ENCODE measurements around the gene PABPC1L.

PABPC1L gene

DNA sequence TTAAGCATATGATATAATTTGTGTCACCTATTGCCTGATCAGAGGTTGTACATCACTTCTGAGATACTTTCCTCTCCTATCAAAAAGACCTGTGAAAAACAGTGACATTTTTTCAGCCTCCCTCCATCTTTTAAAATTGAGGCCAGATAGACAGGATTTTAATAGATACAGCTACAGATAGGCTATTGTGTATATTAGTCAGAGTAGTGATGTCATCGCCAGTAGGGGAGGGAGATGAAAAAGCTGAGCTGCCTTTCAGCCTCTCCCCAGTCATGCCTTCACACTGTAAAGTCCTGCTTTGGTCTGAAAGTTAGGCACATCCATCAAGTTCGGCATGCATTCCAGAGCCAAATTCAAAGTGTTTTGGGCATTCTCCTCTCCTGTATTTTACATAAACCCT is 7.9 kb upstream of the PABPC1L start:
- DNase-seq, result no peak

DNA sequence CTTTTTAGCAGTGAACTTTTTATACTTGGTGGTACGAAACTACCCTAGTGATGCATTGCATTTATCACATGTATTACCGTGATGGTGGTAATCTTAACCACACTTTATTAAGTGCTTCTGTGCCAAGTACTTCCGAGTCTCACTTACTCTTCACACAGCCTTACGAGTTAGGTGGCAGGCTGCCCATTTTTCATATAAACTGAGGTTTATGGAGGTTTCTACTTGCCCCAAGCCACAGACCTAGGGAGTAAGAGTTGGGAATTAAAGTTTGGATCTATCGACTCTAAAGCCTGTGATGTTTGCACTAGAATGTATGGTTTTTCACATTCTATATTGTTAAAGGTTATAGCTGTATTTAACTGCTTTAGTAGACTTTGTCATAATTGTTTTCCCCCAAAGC is 5.5 kb upstream of the PABPC1L start:
- no peak for DNase-seq

DNA sequence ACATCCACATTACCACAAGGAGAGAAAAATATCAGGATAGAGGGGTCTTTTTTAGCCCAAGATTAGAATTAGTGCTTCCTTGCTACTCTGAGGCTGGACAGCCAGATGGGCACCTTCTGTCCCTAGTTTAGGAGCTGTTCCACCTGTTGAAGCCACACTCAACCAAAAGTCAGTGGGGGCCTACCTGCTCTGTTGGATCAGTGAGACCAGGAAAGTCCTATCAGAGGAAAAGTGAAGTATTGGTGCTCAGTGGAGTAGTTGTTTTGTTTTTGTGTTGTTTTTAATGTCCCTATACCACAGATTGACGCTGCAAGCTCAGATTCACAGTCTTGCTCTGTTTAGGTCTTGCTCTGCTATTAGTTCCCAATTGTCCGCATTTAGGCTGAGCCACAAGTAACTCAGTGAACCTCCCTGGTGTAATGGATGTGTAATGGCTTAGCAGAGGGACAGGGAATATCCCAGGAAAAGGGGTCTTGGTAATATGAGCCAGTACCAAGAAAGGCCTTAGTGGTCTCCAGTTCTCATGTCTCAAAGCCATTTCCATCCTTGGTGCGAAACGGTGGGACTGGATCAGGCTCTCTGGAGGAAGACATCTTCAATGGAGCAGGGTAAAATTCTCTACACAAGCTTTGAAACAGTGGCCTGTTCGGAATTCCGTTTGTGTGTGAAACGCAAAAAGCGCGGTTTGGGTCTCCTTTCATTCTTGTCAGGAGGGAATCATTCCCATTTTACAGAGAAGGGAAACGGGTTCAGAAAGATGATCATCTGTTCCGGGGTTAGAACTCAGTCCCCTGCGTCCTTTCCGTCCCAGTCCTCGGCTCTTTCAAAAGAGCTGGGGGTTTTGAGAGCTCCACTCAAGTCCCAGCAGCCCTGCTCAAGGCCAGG is 631 bp upstream of the PABPC1L start:
- DNase-seq, result no peak

DNA sequence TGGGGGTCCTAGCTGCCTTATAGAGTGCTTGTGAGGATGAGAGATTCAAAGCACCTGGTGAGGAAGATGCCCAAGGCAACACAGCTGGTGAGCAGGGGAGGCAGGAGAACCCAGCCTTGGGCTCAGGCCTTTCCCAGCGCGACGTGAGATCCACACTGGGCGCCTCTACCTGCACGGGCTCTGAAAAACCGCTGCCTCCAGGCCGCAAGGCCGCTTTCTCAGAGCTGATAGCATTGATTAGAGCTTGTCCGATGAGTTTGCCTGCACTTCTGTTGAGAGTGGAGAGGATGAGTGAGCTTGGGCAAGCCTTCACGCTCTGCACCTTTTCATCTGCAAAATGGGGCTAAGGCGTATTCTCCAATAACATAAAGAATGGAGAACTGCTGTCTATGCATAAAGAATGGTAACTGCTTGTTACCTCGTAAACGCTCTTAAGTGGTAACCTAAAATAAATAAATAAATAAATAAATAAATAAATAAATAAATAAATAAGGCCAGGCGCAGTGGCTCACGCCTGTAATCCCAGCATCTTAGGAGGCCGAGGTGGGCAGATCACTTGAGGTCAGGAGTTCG is 916 bp downstream of the PABPC1L start:
- DNase-seq, result no peak

DNA sequence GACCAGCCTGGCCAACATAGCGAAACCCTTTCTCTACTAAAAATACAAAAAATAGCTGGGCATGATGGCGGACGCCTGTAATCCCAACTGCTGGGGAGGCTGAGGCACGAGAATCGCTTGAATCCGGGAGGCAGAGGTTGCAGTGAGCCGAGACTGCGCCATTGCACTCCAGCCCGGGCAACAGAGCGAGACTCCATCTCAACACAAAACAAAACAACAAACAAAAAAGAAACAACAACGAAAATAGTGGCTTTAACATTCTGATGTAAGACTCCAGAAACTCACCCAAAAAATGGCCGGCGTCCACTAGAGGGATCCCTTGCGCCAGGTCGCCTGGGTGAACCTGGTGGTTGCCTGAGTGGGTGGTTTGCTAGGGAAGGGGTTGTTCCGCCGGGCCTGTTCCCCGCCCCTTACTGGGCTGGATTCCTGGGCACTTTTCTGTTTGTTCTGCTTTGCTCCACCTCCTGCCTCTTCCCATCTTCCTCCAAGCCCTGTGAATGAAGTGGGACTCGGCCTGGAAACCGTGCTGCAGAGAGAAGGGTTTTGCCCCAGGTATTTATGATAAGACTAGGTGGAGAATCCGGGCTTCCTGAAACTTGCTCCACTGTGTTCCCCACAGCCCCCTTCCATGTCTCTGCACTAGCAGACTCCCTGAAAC is 1.5 kb downstream of the PABPC1L start:
- DNase-seq, result no peak

DNA sequence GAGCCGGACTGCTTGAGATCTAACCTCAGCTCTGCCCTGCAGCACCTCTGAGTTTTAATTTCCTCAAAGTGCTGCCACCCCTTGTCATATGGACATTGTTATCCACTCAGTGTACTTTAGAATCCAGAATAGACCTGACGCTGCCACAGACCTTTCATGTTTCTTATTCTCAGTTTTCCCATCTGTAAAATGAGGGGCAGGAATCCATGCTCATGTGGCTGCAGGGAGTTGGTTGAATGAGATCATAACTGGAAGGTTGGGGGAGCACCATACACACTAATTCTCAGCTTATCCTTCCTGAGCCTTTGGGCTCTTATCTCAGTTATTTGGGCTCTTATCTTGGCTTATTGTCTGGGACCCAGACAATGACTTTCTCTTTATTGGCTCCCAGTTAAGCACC is 2.3 kb downstream of the PABPC1L start:
- no peak for DNase-seq

DNA sequence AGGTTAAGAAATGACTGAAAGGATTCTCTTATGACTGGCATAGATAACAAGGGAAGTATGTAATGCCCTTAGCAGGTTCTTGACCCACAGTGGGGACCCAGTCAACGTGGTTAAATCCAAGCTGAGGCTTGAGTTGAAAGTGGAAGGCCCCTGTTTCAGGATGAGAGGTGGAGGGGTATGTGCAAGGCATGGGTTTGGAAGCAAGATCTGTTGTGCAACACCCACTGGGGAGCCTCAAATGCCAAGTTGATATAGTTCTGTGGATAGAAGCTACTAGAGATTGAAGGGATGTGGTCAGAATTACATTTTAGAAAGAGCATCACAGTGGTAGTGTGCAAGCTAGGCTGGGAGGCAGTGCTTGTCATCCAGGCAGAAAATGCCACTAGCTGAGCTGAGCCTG is 5.1 kb downstream of the PABPC1L start:
- no peak for DNase-seq

DNA sequence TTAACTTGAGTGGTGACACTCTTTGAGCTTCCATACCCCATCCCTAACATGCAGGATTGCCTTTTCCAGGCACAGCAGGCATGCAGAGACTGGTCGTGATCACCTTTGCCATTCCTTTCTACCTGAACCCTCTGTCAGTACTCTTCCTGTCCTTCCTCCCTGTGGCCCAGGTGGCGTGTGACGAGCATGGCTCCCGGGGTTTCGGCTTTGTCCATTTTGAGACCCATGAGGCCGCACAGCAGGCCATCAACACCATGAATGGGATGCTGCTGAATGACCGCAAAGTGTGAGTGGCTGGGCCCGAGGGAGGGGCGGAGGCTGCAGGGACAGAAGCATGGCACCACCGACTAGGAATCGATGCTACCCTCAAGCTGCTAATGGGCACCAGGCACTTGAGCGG is 6.7 kb downstream of the PABPC1L start:
- no peak for DNase-seq

DNA sequence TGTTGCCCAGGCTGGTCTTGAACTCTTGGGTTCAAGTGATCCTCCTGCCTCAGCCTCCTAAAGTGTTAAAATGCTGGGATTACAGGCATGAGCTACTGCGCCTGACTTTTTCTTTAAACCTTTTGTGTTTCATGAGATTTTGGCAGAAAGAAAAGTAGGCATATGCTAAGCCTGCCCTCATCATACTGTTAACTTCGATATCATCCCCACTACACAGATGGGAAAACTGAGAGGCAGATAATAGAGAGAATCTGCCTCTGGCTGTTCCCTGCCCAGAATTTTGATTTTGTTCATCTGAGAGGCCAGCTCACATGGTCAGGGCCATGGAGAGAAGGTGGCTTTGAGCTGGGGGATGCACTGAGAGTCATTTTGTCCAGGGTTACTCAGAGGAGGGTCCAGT is 7.5 kb downstream of the PABPC1L start:
- no peak for DNase-seq

DNA sequence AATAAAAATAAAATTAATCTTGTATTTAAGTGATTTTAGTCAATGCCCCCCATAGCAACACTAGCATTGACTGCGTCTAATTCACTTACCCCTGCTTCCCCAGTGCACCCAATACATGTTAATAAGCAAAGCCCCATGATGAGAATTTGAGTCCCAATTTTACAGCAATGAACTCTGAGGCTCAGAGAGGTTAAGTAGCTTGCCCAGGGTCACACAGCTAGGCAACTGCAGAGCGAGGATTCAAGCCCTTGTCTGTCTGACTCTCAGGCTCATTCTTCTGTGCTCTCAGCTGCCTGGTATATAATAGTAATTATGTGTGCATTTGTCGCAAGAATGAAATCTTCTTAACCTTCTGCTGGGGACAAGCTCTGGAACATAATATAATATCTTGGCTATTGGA is 8.5 kb downstream of the PABPC1L start:
- no peak for DNase-seq

DNA sequence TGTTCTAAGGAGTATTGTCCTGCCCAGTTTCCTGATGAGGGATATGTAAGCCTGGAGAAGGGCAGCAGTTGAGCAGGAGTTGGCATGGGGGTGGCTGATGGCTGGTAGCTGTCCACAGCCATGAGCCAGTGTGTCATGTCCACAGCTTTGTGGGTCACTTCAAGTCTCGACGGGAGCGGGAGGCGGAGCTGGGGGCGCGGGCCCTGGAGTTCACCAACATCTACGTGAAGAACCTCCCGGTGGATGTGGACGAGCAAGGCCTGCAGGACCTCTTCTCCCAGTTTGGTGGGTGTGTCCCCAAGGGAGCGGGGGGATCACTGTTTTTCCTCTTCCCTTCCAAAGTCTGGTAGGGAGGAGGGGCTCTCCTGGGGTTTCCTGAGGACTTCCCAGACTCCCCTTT is 8.9 kb downstream of the PABPC1L start:
- no peak for DNase-seq

DNA sequence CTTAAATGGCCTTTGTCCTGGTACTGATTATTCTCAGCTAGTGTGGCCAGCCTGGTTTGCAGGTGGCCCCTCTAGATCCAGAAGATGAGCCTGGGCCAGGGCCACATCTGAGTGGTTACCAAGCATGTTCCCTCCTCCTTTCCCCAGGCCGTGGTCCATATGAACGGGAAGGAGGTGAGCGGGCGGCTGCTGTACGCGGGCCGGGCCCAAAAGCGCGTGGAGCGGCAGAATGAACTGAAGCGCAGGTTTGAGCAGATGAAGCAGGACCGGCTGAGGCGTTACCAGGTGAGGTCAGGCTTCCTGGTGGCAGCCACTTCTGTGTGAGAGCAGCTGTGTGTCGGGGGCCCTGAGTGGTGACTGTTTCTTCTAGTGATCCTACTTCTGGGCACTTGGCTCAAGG is 11.6 kb downstream of the PABPC1L start:
- no peak for DNase-seq

DNA sequence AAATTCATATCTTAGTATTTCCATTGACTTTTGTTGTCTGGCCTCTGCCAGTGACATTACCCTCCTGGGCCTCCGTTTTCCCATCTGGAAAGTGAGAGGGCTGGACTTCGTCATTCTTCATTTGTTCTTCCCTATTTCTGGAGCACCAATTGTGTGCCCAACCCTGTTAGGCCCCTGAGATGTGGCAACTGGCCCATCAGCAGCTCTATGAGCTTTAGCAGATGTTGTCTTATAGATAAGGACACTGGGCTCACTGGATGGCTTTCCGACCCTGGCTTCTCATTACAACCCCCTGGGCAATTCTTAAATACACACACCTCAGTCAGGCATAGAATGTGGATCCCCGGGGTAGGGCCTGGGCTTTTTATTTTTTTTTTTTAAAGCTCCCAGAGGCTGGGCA is 14.7 kb downstream of the PABPC1L start:
- DNase-seq, result no peak

DNA sequence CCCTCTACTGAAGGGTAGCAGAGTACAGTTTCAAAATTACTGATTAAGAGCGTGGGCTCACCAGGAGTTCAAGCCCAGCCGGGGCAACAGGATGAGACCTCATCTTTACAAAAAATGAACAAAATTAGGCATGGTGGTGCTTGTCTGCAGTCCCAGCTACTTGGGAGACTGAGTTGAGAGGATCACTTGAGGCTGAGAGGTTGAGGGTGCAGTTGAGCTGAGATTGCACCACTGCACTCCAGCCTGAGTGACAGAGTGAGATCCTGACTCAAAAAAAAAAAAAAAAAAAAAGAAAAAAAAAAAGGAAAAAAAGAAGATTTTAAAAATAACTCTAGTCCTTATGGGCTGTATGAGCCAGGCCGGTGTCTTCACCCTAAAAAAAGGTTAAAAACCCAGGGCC is 18.7 kb downstream of the PABPC1L start:
- no peak for DNase-seq

DNA sequence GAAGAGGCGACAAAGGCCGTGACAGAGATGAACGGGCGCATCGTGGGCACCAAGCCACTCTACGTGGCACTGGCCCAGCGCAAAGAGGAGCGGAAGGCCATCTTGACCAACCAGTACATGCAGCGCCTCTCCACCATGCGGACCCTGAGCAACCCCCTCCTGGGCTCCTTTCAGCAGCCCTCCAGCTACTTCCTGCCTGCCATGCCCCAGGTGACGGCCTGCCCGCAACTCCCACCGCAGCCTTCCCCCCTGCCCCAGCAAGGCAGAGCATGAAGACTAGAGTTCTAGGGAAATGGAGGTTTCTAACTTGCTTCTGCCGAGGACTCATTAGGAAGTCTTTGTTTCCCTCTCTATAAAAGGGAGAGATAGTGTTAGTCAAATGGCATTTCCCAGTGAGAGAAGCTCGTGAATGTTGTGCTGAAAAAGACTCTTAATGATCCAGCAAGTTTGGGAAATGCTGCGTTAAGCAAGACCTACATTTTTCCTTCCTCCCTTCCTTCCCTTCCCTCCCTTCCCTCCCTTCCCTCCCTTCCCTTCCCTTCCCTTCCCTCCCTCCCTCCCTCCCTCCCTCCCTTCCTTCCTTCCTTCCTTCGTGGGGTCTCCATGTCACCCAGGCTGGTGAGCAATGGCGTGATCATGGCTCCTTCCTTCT is 20.8 kb downstream of the PABPC1L start:
- no peak for DNase-seq

DNA sequence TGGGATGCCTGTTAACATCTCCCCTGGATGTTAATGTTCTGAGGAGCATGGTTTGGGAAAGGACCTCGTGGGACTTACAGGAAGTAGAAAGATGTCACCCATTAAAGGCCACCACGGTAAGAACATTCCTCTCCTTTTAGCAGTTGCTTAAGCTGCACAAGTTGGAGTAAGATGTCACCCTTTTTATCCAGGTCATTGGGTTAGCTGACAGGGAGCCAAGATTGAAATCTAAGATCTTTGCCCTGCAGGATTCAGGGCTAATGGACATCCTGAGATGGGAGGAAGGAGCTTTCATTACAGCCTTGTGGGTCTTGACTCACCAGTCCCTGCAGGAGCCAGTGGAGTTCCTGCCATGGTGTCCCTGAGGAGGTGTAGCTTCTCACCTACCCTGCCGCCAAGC is 22.1 kb downstream of the PABPC1L start:
- DNase-seq, result no peak

DNA sequence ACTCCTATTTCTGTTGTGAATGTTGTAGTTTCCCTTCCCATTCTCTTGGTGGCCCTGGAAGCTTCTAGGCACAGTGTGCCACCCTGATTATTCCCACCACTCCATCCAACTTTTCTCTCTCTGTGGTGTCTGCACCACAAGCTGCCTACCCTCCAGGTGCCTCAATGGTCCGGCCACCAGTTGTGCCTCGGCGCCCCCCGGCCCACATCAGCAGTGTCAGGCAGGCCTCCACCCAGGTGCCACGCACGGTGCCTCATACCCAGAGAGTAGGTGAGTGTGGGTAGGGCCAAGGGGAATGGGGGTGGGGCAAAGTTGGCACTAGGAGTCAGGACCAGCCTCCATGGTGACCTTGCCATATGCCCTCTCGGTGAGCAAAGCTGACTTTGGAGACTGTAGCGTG is 23.1 kb downstream of the PABPC1L start:
- no peak for DNase-seq

DNA sequence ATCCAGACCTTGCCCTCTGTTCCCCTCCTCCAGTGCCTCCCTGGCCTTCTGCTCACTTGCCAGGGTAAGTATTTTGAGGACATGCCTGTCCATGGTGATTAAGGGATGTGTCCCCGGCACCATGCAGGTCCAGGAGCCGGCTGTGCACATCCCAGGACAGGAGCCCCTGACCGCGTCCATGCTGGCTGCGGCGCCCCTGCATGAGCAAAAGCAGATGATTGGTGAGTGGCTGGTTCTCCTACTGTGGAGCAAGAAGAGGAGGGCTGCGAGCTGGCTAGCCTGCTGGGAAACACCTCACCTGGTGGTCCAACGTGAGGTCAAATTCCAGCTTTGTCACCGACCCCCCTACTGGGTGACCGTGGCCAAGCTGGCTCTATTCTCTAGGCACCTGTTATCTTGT is 26.6 kb downstream of the PABPC1L start:
- no peak for DNase-seq

DNA sequence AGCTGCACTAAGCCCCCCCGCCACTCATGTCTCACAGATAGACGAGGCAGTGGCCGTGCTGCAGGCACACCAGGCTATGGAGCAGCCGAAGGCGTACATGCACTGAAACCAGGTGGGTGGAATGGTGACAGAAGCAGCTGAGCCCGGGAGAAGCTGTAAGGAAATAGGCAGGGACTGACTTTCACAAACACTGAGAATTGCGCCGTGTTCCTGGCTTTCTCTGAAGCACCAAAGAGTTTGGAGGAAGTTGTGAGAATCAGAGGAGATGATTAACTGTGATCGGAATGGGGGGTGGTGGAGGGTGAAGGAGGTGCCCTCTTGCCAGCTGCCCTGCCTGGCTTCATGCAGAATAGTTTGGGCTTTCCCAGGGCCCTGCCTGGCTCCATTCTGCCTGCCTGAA is 28.8 kb downstream of the PABPC1L start:
- DNase-seq, result no peak

DNA sequence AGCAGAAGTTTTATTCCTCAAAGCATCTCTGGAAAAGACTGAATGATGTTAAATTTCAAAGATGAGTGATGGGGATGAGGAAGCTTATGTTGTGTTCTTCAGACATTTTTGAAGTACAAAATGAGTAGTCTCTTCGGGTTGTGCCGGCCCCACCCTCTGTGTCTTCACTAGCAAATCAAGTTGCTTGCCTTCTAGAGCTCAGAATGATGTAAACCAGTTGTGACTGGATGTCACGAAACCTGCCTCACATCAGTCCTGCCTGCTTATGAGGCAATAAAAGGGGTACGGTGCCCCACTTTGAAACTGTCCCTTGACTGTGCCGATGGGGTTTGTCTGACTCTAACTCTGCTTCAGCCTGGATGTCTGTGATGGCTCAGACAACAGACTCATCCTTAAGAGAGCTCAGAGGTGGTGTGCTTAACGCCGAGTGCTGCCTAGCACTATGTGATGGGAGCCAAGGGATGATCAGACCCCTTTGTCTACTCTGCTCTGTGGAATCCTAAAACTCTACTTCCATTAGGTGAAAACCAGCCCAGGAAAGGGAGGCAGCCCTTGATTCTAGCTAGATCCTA is 31.3 kb downstream of the PABPC1L start:
- no peak for DNase-seq

DNA sequence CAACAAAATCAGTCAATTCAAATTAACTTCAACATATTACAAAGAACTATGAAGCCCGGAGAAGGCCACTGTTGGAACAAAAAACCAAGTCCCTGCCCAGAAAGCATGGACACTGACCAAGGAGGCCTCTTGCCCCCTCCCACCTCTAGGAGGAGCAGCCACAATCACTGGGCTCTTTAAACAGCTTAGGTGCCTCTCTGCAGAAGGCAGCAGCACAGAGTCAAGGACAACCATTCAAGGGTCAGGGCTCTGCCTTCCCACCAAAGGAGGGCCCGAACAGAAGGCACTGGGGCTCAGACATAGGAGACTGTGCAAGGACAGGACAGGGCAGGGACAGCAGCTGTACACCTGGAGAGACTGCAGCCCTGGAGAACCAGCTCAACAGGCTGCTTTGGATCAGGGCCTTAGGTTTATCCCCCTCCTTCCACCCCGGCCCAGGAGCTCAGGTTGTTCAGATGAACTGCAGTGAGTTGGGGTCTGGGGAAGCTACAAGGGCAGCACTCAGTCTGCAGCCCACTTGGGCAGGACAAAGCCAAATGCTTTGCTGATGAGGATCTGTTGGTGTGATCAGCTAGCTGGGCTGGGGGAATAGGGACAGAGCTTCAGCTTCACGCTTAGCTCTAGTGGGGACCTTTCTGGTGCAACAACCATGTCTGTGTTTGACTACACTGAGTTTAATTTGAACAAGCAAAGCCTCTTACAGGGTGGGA is 32.6 kb downstream of the PABPC1L start:
- DNase-seq, result no peak

DNA sequence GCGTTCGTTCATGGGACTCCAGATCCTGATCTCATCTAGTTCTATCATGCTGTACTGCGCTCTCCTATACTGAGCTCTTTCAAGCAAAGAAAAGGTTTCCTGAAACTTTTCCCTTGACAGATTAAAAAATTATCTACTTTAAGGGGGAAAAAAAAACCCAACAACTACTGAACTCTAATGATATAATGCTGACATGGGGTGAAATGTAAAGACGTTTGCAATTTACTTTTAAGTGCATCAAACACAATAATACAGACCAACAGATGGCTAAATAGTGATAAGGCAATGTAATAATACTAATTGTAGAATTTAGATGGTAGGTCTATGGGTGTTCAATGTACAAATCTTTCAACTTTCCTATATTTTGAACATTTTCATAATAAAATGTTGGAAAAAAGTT is 34.0 kb downstream of the PABPC1L start:
- DNase-seq, result no peak

DNA sequence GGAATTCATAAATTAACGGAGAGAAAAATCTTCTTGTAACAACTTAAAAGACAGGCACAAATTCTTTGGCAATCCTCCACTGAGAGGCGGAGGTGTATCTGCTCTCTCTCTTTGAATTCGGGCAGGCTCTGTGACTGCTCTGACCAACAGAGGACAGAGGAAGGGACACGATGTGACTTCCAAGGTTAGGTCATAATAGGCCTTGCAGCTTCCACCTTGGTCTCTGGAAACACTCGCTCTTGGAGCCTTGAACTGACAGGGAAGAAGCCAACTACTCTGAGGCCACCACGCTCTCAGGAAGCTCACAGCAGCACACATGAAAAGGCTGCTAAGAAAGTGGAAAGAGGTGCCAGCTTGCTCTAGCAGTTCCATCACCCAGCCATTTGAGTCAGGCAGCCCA is 35.4 kb downstream of the PABPC1L start:
- no peak for DNase-seq

Data from NCI-H1092 (cell line).